Stimulated activated memory B cell treated with anti-CD40 and anti-IgM and Interleukin-4, amounts not matched to agents 10 μg/mL and 1 μg/mL and 100 μg/mL, for 72 hours (primary cell): ENCODE data around the gene ABCC1.

Experiments
- ATAC-seq: fragments of 150-1000 bp; cut with Tn5 transposase; 2 replicates; pipeline ENCODE4 v1.10.0; 2021
- H3K27ac Mint-ChIP-seq: one replicate; pipeline ENCODE4 v1.8.0; 2022; ENCODE audit warnings: mild to moderate bottlenecking, mixed read lengths
- H3K27me3 Mint-ChIP-seq: one replicate; pipeline ENCODE4 v1.8.0; 2022; ENCODE audit warnings: mixed read lengths
- H3K36me3 Mint-ChIP-seq: one replicate; pipeline ENCODE4 v1.8.0; 2022; ENCODE audit warnings: mixed read lengths
- H3K4me1 Mint-ChIP-seq: one replicate; pipeline ENCODE4 v1.8.0; 2022; ENCODE audit warnings: mixed read lengths
- H3K4me3 Mint-ChIP-seq: one replicate; pipeline ENCODE4 v1.8.0; 2022; ENCODE audit warnings: mild to moderate bottlenecking, moderate library complexity, mixed read lengths
- H3K9me3 Mint-ChIP-seq: one replicate; pipeline ENCODE4 v1.8.0; 2022; ENCODE audit warnings: mixed read lengths

The ABCC1 gene

GRCh38 chr16:16027728-16028310 lies 78.4 kb downstream of the ABCC1 start:
- no peaks in the 10 kb centered on the region for H3K9me3 Mint-ChIP-seq
- ATAC-seq = no peak

DNA sequence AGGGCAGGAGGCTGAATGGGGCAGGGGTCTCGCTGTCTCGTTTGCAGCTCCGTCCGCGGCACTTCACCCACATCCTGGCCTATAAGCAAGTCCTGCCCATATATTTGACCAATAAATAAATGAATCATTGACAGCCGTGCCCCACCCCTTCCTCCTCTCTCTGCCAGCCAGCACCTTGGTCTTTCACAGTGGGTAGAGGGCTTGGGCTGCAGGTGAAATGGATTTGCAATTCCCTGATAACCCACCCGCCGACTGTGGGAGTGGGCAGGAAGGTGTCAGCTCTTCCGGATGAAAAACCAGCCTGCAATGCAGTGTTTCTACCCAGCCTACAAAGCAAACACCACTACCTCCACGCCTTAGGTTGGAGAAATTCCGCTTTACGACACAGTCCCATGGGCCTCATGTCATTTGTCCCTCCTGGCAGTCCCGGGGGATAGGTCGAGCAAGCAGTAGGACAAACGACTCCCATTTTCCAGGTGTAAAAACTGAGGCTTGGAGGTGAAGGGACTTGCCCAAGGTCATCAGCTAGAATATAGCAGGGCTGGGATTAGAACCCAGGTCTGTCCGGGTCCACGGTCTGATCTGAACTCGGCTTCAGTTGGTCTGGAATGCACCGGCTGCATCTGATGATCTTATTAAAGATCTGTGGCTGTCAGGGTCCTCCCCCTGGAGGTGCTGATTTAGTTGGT lies 79.0 kb downstream of the ABCC1 start:
- Mint-ChIP-seq H3K4me1 (peaks cover 39% of the 10 kb centered on the region), H3K9me3 (no peaks in the 10 kb centered on the region), H3K4me3 (no peak overlapping the region), H3K36me3 (peaks cover 56% of the 10 kb centered on the region), H3K27ac (no peak overlapping the region), H3K27me3 (no peaks in the 10 kb centered on the region)
- ATAC-seq = no peak

More at GRCh38 chr16:16027728-16028310, 78.4 kb downstream of the ABCC1 start:
- peaks cover 39% of the 10 kb centered on the region for H3K4me1 Mint-ChIP-seq
- peaks cover 59% of the 10 kb centered on the region for H3K36me3 Mint-ChIP-seq
- no peak overlapping the region for H3K27ac Mint-ChIP-seq
- no peak overlapping the region for H3K4me3 Mint-ChIP-seq
- no peaks in the 10 kb centered on the region for H3K27me3 Mint-ChIP-seq

- peaks cover 46% of the 10 kb centered on the region for H3K36me3 Mint-ChIP-seq
- no peak for ATAC-seq
- no peak overlapping the region for H3K4me3 Mint-ChIP-seq
- H3K9me3 Mint-ChIP-seq = no peaks in the 10 kb centered on the region
- H3K4me1 Mint-ChIP-seq = peaks cover 32% of the 10 kb centered on the region
- H3K27ac Mint-ChIP-seq = no peak overlapping the region
- H3K27me3 Mint-ChIP-seq = no peaks in the 10 kb centered on the region
Observed at GRCh38 chr16:16029431-16030011, 80.1 kb downstream of the ABCC1 start.

- peaks cover 41% of the 10 kb centered on the region for H3K36me3 Mint-ChIP-seq
- H3K9me3 Mint-ChIP-seq = no peaks in the 10 kb centered on the region
- no peaks in the 10 kb centered on the region for H3K27me3 Mint-ChIP-seq
- no peak overlapping the region for H3K4me3 Mint-ChIP-seq
- H3K27ac Mint-ChIP-seq = no peak overlapping the region
- no peak for ATAC-seq
- peaks cover 22% of the 10 kb centered on the region for H3K4me1 Mint-ChIP-seq
Observed at GRCh38 chr16:16030449-16030848, 81.0 kb downstream of the ABCC1 start.

DNA sequence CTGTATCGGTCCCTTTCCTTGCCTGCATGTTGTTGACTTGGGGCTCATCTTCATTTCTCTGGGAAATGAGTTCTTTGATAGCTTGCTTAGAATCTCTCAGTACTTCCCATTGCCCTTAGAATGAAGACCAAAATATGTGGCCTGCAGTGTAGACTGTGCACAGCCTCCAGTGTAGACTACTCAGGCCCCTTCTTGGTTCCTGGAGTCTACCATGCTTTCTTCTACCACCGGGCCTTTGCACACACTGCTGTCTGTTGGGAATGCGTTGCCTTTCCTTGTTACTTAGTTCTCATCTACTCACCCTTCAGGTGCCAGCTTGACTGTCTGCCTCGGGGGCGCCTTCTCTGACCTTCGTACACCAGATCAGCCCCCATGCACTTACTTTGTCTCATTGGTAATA lies 82.0 kb downstream of the ABCC1 start:
- Mint-ChIP-seq H3K4me3 (no peak overlapping the region), H3K9me3 (no peaks in the 10 kb centered on the region), H3K4me1 (peaks cover 16% of the 10 kb centered on the region), H3K27ac (no peak overlapping the region), H3K36me3 (peaks cover 45% of the 10 kb centered on the region), H3K27me3 (no peaks in the 10 kb centered on the region)
- no peak for ATAC-seq

DNA sequence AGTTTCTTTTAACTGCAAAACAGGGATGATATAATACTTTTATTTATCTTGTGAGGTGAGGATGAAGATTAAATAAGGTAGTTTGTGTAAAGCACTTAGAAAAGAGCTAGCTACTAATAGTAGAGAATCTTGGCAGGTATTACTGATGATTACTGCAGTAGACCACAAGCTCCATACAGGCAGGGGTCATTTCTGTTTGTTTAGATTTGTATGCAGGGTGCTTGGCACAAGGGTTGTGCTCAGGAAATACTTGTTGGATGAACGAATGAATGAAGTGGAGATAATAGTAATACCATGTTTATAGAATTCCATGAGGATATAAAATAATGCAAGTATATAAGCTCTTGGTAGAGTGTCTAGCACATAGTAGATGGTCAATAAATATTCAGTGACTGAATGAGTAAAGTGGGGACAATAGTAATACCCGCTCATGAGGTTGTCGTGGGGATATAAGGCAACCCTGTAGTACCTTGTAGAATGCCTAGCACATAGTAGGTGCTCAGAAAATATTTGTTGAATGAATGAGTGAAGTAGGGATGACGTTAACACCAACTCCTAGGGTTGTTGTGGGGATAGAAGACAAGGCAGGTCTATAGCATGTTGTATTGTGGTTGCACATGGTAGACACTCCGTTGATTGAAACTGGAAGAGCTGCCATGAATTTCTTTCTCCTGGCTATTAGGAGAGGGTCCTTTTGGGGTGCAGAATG lies 83.0 kb downstream of the ABCC1 start:
- H3K36me3 Mint-ChIP-seq = peaks cover 53% of the 10 kb centered on the region
- no peak overlapping the region for H3K4me3 Mint-ChIP-seq
- no peak for ATAC-seq
- no peaks in the 10 kb centered on the region for H3K9me3 Mint-ChIP-seq
- H3K27me3 Mint-ChIP-seq = no peaks in the 10 kb centered on the region
- peaks cover 22% of the 10 kb centered on the region for H3K4me1 Mint-ChIP-seq
- peak overlapping the region; percentile 4 for H3K27ac Mint-ChIP-seq

DNA sequence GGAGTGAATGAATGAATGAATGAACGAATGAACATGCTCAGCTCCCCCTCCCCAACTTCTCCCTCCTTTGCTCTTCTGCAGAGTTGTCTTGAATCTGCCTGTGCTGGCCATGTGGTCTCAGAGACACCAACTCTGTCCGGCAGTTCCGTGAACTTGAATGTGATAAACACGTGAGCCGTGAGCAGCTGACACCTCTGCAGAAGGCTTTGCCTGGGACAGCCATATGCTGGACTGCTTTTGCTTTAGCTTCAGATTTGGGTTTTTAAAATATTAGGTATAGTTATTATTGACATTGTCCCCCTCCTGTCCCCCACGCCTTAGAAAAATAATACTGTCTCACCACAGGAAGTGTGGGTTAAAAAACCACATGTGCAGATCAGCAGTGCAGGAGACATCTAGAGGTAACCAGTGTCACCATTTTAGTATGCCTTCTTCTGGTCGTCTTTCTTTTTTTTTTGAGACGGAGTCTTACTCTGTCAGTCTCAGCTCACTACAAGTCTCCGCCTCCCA lies 83.8 kb downstream of the ABCC1 start:
- Mint-ChIP-seq H3K36me3 (peaks cover 55% of the 10 kb centered on the region), H3K4me1 (peaks cover 30% of the 10 kb centered on the region), H3K27me3 (no peaks in the 10 kb centered on the region), H3K27ac (peak overlapping the region; percentile 4), H3K4me3 (no peak overlapping the region), H3K9me3 (no peaks in the 10 kb centered on the region)
- ATAC-seq = peak; percentile 59

DNA sequence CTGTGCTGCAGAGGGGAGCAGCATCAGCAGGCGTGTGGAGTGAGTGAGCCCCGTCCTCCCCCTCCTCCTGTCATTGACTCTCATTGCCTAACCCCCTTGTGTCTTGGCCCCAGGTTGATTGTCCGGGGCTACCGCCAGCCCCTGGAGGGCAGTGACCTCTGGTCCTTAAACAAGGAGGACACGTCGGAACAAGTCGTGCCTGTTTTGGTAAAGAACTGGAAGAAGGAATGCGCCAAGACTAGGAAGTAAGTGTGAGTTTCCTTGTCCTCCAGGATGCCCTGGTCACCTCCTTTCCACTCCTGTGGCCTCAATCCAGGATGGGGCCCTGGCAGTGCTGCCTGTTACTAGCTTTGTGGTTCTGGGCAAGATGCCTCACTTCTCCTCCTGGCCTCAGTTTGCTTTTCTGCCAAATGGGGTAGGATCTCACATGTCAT lies 87.0 kb downstream of the ABCC1 start:
- Mint-ChIP-seq H3K27me3 (no peaks in the 10 kb centered on the region), H3K4me1 (peaks cover 45% of the 10 kb centered on the region), H3K4me3 (no peak overlapping the region), H3K9me3 (no peaks in the 10 kb centered on the region), H3K27ac (no peak overlapping the region), H3K36me3 (peaks cover 53% of the 10 kb centered on the region)
- no peak for ATAC-seq

GRCh38 chr16:16037521-16037920 lies 88.1 kb downstream of the ABCC1 start:
- H3K9me3 Mint-ChIP-seq = no peaks in the 10 kb centered on the region
- peak overlapping the region; percentile 1 for H3K27ac Mint-ChIP-seq
- ATAC-seq = peak; percentile 81
- H3K4me1 Mint-ChIP-seq = peaks cover 42% of the 10 kb centered on the region
- no peak overlapping the region for H3K4me3 Mint-ChIP-seq
- peaks cover 51% of the 10 kb centered on the region for H3K36me3 Mint-ChIP-seq
- H3K27me3 Mint-ChIP-seq = no peaks in the 10 kb centered on the region

DNA sequence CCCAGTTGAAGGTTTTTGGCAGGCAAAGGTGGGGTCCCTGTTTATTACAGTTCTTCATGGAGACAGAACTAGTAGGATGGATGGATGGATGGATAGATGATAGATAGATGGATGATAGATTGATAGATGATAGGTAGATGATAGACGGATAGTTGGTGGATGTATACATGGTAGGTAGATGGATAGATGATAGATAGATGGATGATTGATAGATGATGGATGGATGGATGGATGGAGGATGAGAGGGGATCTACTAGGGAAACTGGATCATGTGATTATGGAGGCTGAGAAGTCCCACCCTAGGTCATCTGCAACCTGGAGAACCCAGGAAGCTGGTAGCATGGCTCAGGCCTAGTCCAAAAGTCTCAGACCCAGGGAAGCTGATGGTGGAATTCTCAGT lies 88.6 kb downstream of the ABCC1 start:
- Mint-ChIP-seq H3K4me1 (peaks cover 38% of the 10 kb centered on the region), H3K4me3 (no peak overlapping the region), H3K27ac (peak overlapping the region; percentile 1), H3K36me3 (peaks cover 48% of the 10 kb centered on the region), H3K9me3 (no peaks in the 10 kb centered on the region), H3K27me3 (no peaks in the 10 kb centered on the region)
- ATAC-seq = no peak

- Mint-ChIP-seq H3K36me3 (peaks cover 55% of the 10 kb centered on the region), H3K27ac (peak overlapping the region; percentile 13), H3K4me3 (no peak overlapping the region), H3K27me3 (no peaks in the 10 kb centered on the region), H3K4me1 (peaks cover 29% of the 10 kb centered on the region), H3K9me3 (no peaks in the 10 kb centered on the region)
- ATAC-seq = peak; percentile 56
Observed at GRCh38 chr16:16038950-16039349, 89.5 kb downstream of the ABCC1 start.

DNA sequence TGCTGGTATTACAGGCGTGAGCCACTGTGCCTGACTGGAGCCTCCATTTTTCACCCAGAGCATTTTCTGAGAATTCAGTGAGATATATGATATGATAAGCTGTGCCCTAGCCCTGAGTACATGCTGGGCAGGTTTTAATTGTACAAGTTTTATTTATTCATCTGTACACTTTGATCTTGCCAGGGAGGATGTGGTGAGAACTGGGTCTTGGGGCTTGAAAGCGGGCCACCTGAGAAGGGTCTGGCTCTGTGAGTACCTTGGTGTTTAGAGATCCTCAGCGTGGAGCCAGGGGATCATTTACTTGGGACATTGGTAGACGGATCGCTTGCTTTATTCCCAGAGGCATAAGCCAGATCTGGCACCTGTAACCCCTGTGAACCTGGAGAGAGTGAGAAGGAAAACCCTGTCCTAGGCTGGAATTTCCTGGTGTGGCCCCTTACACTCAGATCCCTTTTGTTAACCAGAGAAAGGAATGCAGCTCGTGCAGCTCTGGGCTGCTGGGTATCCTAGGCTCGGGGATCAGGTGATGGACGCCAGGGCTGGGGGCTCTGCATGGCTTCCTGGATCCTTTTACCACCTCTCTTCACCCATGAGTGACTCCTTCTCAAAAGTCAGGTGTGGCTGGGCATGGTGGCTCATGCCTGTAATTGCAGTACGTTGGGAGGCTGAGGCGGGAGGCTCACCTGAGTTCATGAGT lies 91.9 kb downstream of the ABCC1 start:
- Mint-ChIP-seq H3K4me1 (peaks cover 29% of the 10 kb centered on the region), H3K27ac (no peak overlapping the region), H3K9me3 (no peaks in the 10 kb centered on the region), H3K4me3 (no peak overlapping the region), H3K36me3 (peaks cover 74% of the 10 kb centered on the region), H3K27me3 (no peaks in the 10 kb centered on the region)
- ATAC-seq = no peak

DNA sequence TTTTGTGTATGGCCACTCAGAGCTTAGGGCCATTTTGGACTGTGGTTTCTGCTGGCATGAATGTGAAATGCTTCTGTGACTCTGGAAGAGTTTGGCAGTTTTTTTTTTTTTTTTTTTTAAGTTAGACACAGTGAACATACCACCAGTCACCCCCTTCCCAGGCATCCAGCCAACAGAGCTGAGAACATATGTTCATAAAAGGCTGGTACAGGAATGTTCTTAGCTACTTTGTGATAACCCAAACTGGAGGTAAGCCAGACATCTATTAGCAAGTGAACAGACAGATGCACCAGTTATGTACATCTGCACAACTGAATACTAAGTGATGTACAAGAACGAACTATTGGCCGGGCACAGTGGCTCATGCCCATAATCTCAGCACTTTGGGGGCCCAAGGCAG lies 92.7 kb downstream of the ABCC1 start:
- no peaks in the 10 kb centered on the region for H3K9me3 Mint-ChIP-seq
- ATAC-seq = no peak
- no peaks in the 10 kb centered on the region for H3K27me3 Mint-ChIP-seq
- H3K4me3 Mint-ChIP-seq = no peak overlapping the region
- peaks cover 71% of the 10 kb centered on the region for H3K36me3 Mint-ChIP-seq
- H3K27ac Mint-ChIP-seq = no peak overlapping the region
- H3K4me1 Mint-ChIP-seq = peaks cover 27% of the 10 kb centered on the region

DNA sequence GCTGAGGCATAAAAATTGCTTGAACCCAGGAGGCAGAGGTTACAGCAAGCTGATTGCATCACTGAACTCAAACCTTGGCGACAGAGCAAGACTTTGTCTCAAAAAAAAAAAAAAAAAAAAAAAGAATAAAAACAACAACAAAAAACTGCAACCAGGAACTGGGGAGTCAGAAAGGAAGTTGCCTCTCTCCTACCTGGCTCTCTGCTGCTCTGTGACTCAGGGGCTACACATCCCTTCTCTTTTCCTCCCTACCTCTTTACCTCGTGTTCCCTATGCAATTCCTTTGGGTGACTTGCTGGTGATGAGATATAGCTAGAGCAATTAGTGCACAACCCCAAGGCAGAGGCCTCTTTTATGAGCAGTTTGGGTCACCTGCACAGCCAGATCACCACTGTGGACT lies 95.9 kb downstream of the ABCC1 start:
- Mint-ChIP-seq H3K9me3 (no peaks in the 10 kb centered on the region), H3K27ac (no peak overlapping the region), H3K4me3 (no peak overlapping the region), H3K36me3 (peaks cover 72% of the 10 kb centered on the region), H3K4me1 (peaks cover 12% of the 10 kb centered on the region), H3K27me3 (no peaks in the 10 kb centered on the region)
- ATAC-seq = no peak

GRCh38 chr16:16045879-16046278 lies 96.5 kb downstream of the ABCC1 start:
- no peaks in the 10 kb centered on the region for H3K27me3 Mint-ChIP-seq
- H3K4me1 Mint-ChIP-seq = peaks cover 13% of the 10 kb centered on the region
- H3K9me3 Mint-ChIP-seq = no peaks in the 10 kb centered on the region
- ATAC-seq = no peak
- no peak overlapping the region for H3K4me3 Mint-ChIP-seq
- peaks cover 75% of the 10 kb centered on the region for H3K36me3 Mint-ChIP-seq
- no peak overlapping the region for H3K27ac Mint-ChIP-seq
